ENCODE data around the gene XXYLT1.

The XXYLT1 gene

DNA sequence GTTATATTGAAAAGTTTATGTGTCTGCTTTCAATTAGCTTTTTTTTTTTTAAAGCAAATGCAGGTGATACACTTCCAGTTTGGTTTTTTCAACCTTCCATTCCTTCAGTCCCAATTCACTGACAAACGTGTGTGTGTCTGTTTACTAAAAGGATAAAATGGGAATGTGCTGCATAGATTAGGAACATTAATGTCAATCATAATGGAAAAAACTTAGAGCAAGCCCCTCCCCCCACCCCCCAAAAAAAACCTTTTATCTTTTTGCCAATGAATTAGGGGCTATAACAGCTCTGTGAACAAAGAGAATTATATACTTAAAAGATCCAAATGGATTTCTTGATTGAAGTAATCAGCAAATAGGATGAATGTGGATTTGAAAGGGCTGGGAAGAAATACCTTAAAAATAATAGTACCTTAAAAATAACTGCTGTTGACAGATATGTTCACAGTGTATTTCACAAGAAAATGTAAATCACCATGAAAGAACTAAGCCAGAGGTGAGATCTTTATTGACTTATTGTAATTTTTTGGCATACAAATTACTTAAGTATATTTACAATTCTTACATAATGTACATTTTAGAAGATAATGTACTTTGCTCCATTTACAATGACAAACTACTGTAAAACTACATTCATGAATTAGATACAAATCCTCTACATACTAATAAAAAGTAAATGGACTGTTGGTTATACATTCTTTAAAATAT is 3.5 kb upstream of the XXYLT1 start:
- no peak for DNase-seq (ENCODE audit: low read depth)
- no peak overlapping the region for H3K4me3 ChIP-seq (ENCODE audit: low read length)
- TF ChIP-seq, protein P1, sequence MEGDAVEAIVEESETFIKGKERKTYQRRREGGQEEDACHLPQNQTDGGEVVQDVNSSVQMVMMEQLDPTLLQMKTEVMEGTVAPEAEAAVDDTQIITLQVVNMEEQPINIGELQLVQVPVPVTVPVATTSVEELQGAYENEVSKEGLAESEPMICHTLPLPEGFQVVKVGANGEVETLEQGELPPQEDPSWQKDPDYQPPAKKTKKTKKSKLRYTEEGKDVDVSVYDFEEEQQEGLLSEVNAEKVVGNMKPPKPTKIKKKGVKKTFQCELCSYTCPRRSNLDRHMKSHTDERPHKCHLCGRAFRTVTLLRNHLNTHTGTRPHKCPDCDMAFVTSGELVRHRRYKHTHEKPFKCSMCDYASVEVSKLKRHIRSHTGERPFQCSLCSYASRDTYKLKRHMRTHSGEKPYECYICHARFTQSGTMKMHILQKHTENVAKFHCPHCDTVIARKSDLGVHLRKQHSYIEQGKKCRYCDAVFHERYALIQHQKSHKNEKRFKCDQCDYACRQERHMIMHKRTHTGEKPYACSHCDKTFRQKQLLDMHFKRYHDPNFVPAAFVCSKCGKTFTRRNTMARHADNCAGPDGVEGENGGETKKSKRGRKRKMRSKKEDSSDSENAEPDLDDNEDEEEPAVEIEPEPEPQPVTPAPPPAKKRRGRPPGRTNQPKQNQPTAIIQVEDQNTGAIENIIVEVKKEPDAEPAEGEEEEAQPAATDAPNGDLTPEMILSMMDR (IDR thresholded peaks at IDR 0.05; ENCODE audit: insufficient read depth, low read depth, low read length, missing control alignments), result no peak

DNA sequence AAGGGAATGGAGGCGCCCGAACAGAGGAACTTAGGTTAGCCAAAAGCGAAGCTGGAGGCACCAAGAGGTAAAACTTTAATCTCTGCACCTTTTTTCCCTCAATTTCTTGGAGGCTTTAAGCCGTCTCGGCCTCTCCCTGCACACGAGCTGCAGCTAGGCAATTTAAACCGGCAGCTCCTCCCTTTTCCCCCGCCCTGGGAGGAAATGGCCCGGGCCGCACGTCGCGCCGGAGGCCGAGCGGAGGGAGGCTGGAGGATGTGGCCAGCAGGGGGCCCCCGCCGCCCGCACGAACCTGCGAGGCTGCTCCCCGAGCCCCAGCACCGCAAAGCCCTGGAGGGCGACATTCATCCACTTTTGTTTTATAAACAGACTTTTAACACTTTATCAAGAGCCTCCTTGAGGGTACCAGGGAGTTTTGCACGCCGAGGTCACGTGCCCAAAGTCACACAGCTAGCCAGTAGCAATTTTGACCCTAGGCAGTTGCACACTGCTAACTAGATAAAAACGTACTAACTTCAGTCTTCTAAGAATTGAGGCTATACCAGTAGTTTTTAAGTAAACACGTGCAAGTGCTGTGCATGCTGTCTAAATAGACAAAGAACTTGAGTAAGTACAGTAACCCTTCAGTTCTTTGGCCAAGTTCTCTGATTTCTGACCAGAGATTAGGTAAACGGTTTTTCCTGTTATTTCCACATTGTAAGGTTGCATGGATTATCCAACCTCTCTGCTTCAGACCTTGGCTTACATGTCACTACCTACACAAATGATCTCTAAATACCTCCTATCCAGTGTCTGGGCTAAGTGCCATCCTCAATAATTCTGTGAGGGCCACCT is 668 bp upstream of the XXYLT1 start:
- TF ChIP-seq, protein P1 (IDR thresholded peaks at IDR 0.05; ENCODE audit: insufficient read depth, low read depth, low read length, missing control alignments), result peak; percentile 60
- H3K4me3 ChIP-seq (ENCODE audit: low read length), result peak overlapping the region; percentile 73
- peak; percentile 86 for DNase-seq (ENCODE audit: low read depth)

DNA sequence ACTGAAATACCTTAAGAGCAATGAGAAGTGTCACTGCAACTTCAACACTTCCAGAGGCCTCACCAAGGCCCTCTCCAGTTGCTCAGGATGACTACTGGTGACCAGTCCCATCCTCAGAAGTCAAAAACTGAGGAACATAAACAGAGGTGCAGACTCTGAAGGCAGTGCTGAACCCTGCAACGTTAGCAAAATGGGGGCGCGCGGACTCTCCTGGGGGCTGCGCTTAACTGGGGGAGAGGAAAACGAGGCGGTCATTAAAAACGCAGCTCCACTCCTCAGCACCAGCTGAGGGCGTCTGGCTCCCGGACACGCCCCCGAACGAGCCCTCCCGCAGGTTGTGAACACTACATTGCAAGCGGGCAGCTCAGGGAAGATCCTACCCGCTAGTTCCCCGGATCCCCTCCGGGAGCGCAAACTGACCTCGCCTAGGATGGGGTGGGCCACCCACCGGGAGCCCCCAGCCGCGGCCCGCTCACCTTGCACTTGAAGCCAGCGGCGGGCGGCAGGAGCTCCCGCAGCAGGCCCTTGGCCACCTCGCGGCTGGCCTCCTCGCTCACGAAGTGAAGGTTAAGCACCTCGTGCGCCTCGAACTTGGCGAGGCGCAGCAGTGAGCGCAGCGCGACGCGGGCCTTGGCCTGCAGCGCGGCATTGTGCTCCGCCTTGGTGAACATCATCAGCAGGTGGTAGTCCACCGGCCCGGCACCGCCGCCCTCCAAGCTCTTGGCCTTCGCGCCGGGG is 711 bp downstream of the XXYLT1 start:
- TF ChIP-seq, protein P1 (IDR thresholded peaks at IDR 0.05; ENCODE audit: insufficient read depth, low read depth, low read length, missing control alignments), result peak; percentile 11
- DNase-seq (ENCODE audit: low read depth), result peak; percentile 47

DNA sequence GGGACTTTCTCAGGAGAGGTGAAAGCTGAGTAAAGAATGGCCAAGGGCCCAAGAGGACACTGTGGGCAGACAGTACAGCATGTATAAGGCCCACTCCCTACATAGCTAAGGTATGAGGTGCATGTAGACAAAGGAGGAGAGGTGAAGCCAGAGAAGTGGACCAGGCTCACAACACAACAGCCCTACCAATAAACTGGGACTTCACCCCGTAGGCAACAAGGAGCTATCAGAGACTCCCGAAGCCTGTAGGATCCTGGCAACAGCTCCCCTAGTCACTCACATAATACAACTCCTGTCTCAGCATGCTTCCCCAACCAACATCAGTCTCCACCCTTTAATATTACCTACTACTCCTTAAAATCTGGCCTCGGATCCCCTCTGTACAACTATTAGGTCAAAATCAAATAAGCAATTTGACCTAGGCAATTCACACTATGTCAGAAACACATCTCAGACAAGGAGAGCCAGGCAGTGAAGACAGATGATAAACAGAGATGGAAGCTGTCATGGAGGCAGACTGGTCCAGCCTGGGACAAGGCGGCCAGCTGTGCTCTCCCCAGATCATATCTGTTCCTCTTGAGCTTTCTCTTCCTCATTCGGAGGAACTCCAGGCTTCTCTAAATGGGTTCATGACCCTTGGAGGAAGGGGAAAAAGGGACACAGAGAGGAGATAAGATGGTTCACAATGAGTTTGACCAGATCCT is 1.4 kb downstream of the XXYLT1 start:
- TF ChIP-seq, protein P1 (IDR thresholded peaks at IDR 0.05; ENCODE audit: insufficient read depth, low read depth, low read length, missing control alignments), result no peak

More for the DNA sequence above, 711 bp downstream of the XXYLT1 start:
- peak overlapping the region; percentile 73 for H3K4me3 ChIP-seq (ENCODE audit: low read length)

DNA sequence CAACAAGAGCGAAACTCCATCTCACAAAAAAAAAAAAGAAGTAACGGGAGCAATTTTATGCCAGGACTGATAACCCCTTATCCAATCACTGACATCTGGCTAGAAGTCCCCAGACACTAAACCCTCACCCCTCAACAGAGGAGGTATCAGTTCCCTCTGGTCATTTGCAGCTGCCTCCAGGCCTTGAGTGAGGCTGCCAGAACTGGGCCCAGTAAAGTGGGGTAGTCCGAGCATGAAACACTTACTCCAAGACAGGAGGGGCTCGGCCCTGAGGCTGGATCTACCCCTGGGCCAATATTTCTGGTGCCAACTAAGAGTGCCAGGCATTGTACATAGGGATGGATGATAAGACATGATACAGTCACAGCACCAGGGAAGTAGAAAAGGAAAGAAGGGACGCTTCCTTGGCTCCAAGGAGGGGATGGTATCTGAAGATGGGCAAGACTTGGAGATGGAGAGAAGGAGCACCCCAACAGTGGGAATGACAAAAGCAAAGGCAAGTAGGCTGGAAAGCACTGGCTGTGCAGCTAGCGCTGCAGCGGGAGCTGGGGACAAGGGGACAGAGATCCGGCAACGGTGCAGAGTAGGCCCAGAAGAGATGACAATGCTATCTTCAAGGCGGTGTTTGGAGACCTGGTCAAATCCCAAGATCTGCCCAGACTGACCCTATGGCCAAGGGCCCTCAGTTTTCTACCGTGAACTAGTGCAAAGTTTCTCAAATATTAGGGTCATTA is 2.2 kb downstream of the XXYLT1 start:
- DNase-seq (ENCODE audit: low read depth), result no peak
- no peak overlapping the region for H3K4me3 ChIP-seq (ENCODE audit: low read length)

More for the DNA sequence above, 1.4 kb downstream of the XXYLT1 start:
- peak overlapping the region; percentile 73 for H3K4me3 ChIP-seq (ENCODE audit: low read length)
- no peak for DNase-seq (ENCODE audit: low read depth)

More for the DNA sequence above, 2.2 kb downstream of the XXYLT1 start:
- TF ChIP-seq, protein P1 (IDR thresholded peaks at IDR 0.05; ENCODE audit: insufficient read depth, low read depth, low read length, missing control alignments), result no peak
